K562 (cell line): ENCODE measurements around the gene ZNF687. TPM values are rescaled to one million over a fixed set of nuclear protein-coding genes. Genes with fewer than 3 reads are reported as not detected.

ENCODE experiments used
- ESRRB ChIP-seq: fragments of 250-450 bp; sonication (Bioruptor Pico); IDR thresholded peaks from 2 replicates; pipeline ENCODE4 v1.5.0; 2020; ENCODE audit warnings: mild to moderate bottlenecking, moderate library complexity, borderline replicate concordance
- HBP1 ChIP-seq: fragments of 450-650 bp; formaldehyde crosslinking; IDR thresholded peaks from 2 replicates; pipeline ENCODE4 v1.4.0; 2022; ENCODE audit warnings: missing genetic modification characterization
- JUN ChIP-seq, 2 experiments: sonication (generic) in 1 of 2; formaldehyde crosslinking in 1 of 2; IDR thresholded peaks; 2 replicates each; pipeline versions ENCODE4 v1.6.1 to v1.8.0; 2012 to 2022; ENCODE audit warnings: borderline replicate concordance in 2 of 2, mild to moderate bottlenecking in 2 of 2, improper control_type of control experiment in 1 of 2, low read depth in 1 of 2, low read length in 1 of 2, missing genetic modification reagents in 1 of 2
- NR2C1 ChIP-seq, 2 experiments: fragments of 450-650 bp; IDR thresholded peaks; 2 replicates each; pipeline ENCODE4 v1.6.1; 2017; ENCODE audit warnings: mild to moderate bottlenecking in 2 of 2, antibody characterized with exemption in 1 of 2, inconsistent platforms in 1 of 2, missing compliant biosample characterization in 1 of 2, missing genetic modification characterization in 1 of 2
- PRDM10 ChIP-seq: fragments of 450-650 bp; IDR thresholded peaks from 2 replicates; pipeline ENCODE4 v1.6.1; 2018; ENCODE audit not compliant: partially characterized antibody
- SAP30 ChIP-seq: fragments of 200-600 bp; sonication (generic); IDR thresholded peaks from 2 replicates; pipeline ENCODE4 v1.6.1; 2012; ENCODE audit warnings: borderline replicate concordance, low read depth, mild to moderate bottlenecking, moderate library complexity, low read length, control low read depth, inconsistent platforms; ENCODE audit not compliant: insufficient read depth, poor library complexity, severe bottlenecking
- SIN3A ChIP-seq, 2 experiments: fragments of 150-350 bp in 1 of 2; IDR thresholded peaks; 2 replicates each; pipeline ENCODE4 v1.6.1; 2011 to 2016; ENCODE audit warnings: borderline replicate concordance in 2 of 2, low read depth in 2 of 2, low read length in 2 of 2, mild to moderate bottlenecking in 2 of 2, moderate library complexity in 2 of 2; ENCODE audit not compliant: control insufficient read depth in 1 of 2
- SMARCA4 ChIP-seq: fragments of 450-650 bp; IDR thresholded peaks from 2 replicates; pipeline ENCODE4 v1.6.1; 2016
- TEAD2 ChIP-seq: fragments of 450-650 bp; IDR thresholded peaks from 2 replicates; pipeline ENCODE4 v1.6.1; 2016; ENCODE audit warnings: missing genetic modification characterization, control low read depth, missing compliant biosample characterization
- TRIM28 ChIP-seq: fragments of 450-650 bp; IDR thresholded peaks from 2 replicates; pipeline ENCODE4 v1.6.1; 2017
- ZFP1 ChIP-seq: fragments of 450-650 bp; formaldehyde crosslinking; IDR thresholded peaks from 2 replicates; pipeline ENCODE4 v1.4.0; 2020; ENCODE audit warnings: mild to moderate bottlenecking, mixed read lengths
- ZNF583 ChIP-seq: fragments of 250-450 bp; sonication (Bioruptor Pico); IDR thresholded peaks from 2 replicates; pipeline ENCODE4 v1.4.0; 2020
- ZZZ3 ChIP-seq: fragments of 450-650 bp; IDR thresholded peaks from 2 replicates; pipeline ENCODE4 v1.6.1; 2016; ENCODE audit warnings: antibody characterized with exemption, mild to moderate bottlenecking, moderate library complexity
- polyA plus RNA-seq, 8 experiments: library from polyadenylated mRNA; depleted of rRNA in 4 of 8; stranded (reverse) in 5 of 8; unstranded in 3 of 8; fragments of >200 nt; fragmentation: Nextera tagmentation in 2 of 8; fragmentation: Illumina TruSeq in 1 of 8; extraction: Ambion mirVana in 2 of 8; extraction: Trizol in 1 of 8; gene quantifications; 2 replicates each; pipeline versions ENCODE4 v1.2.1 to v1.2.3, GENCODE V29; 2011 to 2014; ENCODE audit warnings: inconsistent platforms in 1 of 8, missing spikeins in 1 of 8
- total RNA-seq, 7 experiments: library from RNA; depleted of rRNA in 6 of 7; stranded (reverse); fragments of >200 nt in 6 of 7; fragmentation: Illumina TruSeq in 2 of 7; extraction: Trizol in 2 of 7; gene quantifications; 2 replicates each; pipeline versions ENCODE4 v1.2.1 to v1.2.3, GENCODE V29; 2011 to 2021; ENCODE audit warnings: low replicate concordance in 1 of 7
- TF ChIP-seq, protein P1 (sequence below): sonication (generic); formaldehyde crosslinking; IDR thresholded peaks from 2 replicates; pipeline ENCODE4 v1.8.1; 2022; ENCODE audit warnings: missing genetic modification reagents
- TF ChIP-seq, protein P2 (sequence below): fragments of 450-650 bp; formaldehyde crosslinking; conservative IDR thresholded peaks from 2 replicates; pipeline ENCODE4 v1.4.0; 2022; ENCODE audit warnings: mild to moderate bottlenecking, missing genetic modification characterization
- TF ChIP-seq, protein P3 (sequence below): IDR thresholded peaks from 2 replicates; pipeline ENCODE4 v1.6.1; 2014; ENCODE audit warnings: antibody characterized with exemption
- TF ChIP-seq, protein P4 (sequence below): fragments of 250-450 bp; sonication (Bioruptor Pico); IDR thresholded peaks from 2 replicates; pipeline ENCODE4 v1.8.0; 2021; ENCODE audit warnings: borderline replicate concordance, mild to moderate bottlenecking, moderate library complexity; ENCODE audit not compliant: poor library complexity, severe bottlenecking

Gene ZNF687
- total and polyA plus RNA-seq, 9 of the 15 experiments (the other 6 are each of a cell fraction or from before 2014, with no cell fraction given), result 0.13 to 26.4 (median 10.6) TPM

DNA sequence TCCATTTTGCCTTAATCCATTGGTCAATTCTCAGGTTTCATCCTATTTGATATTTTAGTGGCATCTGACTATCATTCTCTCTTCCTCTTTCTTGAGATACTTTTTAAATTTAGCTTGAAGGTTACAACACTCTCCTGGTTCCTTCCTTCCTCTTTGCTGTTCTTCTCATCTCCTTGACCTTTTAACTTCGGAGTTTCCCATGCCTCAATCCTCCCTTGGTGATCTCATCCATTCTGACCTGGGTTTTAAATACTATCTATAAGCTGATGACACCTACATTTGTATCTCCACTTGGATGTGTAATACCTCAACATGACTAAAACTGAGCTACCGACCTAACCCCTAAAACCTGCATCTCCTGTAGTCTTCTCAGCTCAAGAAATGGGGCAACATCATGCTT, 4.8 kb upstream of the ZNF687 start (continued):
- no peak for TF ChIP-seq PRDM10
- 0 out of 2 replicates have a peak, but pooled peaks have one; percentile 41 for TF ChIP-seq JUN (IDR thresholded peaks at IDR 0.05; ENCODE audit: borderline replicate concordance, low read depth, low read length)
- no peak for TF ChIP-seq JUN (CRISPR knock-in tag; IDR thresholded peaks at IDR 0.05; ENCODE audit: borderline replicate concordance)
- TF ChIP-seq ESRRB, result no peak
- no peak for TF ChIP-seq ZZZ3
- no peak for TF ChIP-seq SIN3A (IDR thresholded peaks at IDR 0.05; ENCODE audit: borderline replicate concordance in 2 of 2, control insufficient read depth in 1 of 2, low read depth in 2 of 2, low read length in 2 of 2)
- TF ChIP-seq, protein P1, sequence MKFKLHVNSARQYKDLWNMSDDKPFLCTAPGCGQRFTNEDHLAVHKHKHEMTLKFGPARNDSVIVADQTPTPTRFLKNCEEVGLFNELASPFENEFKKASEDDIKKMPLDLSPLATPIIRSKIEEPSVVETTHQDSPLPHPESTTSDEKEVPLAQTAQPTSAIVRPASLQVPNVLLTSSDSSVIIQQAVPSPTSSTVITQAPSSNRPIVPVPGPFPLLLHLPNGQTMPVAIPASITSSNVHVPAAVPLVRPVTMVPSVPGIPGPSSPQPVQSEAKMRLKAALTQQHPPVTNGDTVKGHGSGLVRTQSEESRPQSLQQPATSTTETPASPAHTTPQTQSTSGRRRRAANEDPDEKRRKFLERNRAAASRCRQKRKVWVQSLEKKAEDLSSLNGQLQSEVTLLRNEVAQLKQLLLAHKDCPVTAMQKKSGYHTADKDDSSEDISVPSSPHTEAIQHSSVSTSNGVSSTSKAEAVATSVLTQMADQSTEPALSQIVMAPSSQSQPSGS, result no peak
- no peak for TF ChIP-seq SAP30
- 0 out of 2 replicates have a peak, but pooled peaks have one; percentile 34 for TF ChIP-seq NR2C1 (IDR thresholded peaks at IDR 0.05)
- TF ChIP-seq NR2C1 (tag; IDR thresholded peaks at IDR 0.05), result no peak
- TF ChIP-seq, protein P2, sequence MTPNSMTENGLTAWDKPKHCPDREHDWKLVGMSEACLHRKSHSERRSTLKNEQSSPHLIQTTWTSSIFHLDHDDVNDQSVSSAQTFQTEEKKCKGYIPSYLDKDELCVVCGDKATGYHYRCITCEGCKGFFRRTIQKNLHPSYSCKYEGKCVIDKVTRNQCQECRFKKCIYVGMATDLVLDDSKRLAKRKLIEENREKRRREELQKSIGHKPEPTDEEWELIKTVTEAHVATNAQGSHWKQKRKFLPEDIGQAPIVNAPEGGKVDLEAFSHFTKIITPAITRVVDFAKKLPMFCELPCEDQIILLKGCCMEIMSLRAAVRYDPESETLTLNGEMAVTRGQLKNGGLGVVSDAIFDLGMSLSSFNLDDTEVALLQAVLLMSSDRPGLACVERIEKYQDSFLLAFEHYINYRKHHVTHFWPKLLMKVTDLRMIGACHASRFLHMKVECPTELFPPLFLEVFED (CRISPR knock-in tag), result no peak
- TF ChIP-seq, protein P3, sequence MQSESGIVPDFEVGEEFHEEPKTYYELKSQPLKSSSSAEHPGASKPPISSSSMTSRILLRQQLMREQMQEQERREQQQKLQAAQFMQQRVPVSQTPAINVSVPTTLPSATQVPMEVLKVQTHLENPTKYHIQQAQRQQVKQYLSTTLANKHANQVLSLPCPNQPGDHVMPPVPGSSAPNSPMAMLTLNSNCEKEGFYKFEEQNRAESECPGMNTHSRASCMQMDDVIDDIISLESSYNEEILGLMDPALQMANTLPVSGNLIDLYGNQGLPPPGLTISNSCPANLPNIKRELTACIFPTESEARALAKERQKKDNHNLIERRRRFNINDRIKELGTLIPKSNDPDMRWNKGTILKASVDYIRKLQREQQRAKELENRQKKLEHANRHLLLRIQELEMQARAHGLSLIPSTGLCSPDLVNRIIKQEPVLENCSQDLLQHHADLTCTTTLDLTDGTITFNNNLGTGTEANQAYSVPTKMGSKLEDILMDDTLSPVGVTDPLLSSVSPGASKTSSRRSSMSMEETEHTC, result no peak
- TF ChIP-seq TRIM28, result no peak
- no peak for TF ChIP-seq TEAD2 (tag)
- no peak for TF ChIP-seq ZFP1 (CRISPR knock-in tag)
- TF ChIP-seq, protein P4, sequence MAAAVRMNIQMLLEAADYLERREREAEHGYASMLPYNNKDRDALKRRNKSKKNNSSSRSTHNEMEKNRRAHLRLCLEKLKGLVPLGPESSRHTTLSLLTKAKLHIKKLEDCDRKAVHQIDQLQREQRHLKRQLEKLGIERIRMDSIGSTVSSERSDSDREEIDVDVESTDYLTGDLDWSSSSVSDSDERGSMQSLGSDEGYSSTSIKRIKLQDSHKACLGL (CRISPR knock-in tag), result no peak
- no peak for TF ChIP-seq ZNF583 (CRISPR knock-in tag)
- no peak for TF ChIP-seq HBP1 (CRISPR knock-in tag)
- no peak for TF ChIP-seq SMARCA4
